Measurements from ENCODE around the gene F8. TPM values are rescaled to one million over a fixed set of nuclear protein-coding genes. Genes with fewer than 3 reads are reported as not detected.

The F8 gene
- total and polyA plus RNA-seq, 4 donors = 6.1 to 38.1 (median 7.6) TPM

DNA sequence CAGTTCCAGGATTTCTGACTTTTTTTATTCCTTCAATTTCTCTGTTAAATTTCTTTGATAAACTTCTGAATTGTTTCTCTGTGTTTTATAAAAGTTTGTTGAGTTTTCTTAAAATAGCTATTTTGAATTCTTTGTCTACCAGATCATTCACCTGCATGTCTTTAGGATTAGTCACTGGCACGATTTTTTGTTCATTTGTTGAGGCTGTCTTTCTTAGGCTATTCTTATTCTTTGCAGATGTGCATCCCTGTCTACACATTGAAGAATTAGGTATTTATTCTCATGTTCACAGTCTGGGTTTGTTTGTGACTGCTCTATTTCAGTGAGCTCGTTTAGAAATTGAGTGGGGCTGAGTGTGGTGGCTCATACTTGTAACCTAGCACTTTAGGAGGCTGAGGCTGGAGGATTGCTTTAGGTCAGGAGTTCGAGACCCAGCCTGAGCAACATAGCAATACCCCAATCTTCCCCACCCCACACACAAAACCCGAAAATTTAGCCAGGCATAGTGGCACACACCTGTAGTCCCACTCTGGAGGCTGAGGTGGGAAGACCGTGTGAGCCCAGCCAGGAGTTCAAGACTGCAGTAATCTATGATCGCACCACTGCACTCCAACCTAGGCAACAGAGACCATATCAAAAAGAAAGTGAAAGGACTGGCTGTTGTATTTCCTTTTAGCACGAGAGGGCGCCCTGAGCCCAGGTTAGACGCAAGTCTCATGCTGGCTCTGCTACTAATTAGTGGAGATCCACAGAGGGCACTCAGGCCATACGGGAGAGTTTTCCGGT is 42.0 kb downstream of the F8 start:
- WGBS, 2 donors = 13 to 25% methylated on average over 10 to 11 of the region's 11 CpGs
- no peaks in the 10 kb centered on the region for H3K36me3 ChIP-seq (ENCODE audit: control insufficient read depth in 4 of 4, insufficient read depth in 4 of 4, low read length in 4 of 4)
- no peaks in the 10 kb centered on the region for H3K4me1 ChIP-seq (ENCODE audit: control insufficient read depth in 5 of 5, insufficient read depth in 5 of 5, low read length in 5 of 5)
- peaks cover 0 to 5% (median 1%) of the 10 kb centered on the region in 4 donors for H3K9me3 ChIP-seq (ENCODE audit: control insufficient read depth in 4 of 4, insufficient read depth in 3 of 4, low read length in 3 of 4)
- no peaks in the 10 kb centered on the region for H3K27me3 ChIP-seq (ENCODE audit: control insufficient read depth in 3 of 3, insufficient read depth in 3 of 3, low read length in 2 of 3)
- H3K27ac ChIP-seq (ENCODE audit: low read depth in 1 of 2, low read length in 1 of 2) = no peak overlapping the region
- H3K9ac ChIP-seq (ENCODE audit: insufficient read depth in 1 of 2, low read length in 2 of 2) = peak overlapping the region in 1 of 2 donors; percentile 76
- TF ChIP-seq, protein P1, sequence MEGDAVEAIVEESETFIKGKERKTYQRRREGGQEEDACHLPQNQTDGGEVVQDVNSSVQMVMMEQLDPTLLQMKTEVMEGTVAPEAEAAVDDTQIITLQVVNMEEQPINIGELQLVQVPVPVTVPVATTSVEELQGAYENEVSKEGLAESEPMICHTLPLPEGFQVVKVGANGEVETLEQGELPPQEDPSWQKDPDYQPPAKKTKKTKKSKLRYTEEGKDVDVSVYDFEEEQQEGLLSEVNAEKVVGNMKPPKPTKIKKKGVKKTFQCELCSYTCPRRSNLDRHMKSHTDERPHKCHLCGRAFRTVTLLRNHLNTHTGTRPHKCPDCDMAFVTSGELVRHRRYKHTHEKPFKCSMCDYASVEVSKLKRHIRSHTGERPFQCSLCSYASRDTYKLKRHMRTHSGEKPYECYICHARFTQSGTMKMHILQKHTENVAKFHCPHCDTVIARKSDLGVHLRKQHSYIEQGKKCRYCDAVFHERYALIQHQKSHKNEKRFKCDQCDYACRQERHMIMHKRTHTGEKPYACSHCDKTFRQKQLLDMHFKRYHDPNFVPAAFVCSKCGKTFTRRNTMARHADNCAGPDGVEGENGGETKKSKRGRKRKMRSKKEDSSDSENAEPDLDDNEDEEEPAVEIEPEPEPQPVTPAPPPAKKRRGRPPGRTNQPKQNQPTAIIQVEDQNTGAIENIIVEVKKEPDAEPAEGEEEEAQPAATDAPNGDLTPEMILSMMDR (IDR thresholded peaks at IDR 0.05; ENCODE audit: control extremely low read depth, extremely low read depth) = peak; percentile 68
- no peak overlapping the region for H3K4me3 ChIP-seq
- DNase-seq (peak; percentile 75 to 82 (median 79)), ATAC-seq (ENCODE audit: insufficient read depth, low FRiP score) (peak; percentile 91)

DNA sequence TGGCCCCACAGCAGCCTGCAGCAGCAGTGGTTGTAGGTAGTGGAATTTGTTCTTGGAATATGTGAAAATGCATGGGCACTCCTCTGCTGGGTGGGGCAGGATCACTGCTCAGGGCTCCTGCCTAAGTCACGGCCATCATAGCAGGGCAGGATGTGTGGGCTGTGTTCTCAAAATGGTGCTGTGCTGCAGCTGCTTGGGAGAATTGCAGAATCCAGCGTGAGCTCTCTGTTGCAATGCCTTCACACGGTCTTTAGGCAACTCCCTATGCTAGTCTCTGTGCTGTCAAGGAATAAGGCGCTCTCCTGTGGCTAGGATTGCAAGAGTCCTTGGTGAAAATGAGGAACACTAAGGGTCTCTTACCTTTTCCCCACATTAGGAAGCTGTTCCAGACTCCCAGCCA is 42.9 kb downstream of the F8 start:
- no peak overlapping the region for H3K4me3 ChIP-seq
- TF ChIP-seq, protein P1 (IDR thresholded peaks at IDR 0.05; ENCODE audit: control extremely low read depth, extremely low read depth) = no peak
- H3K36me3 ChIP-seq (ENCODE audit: control insufficient read depth in 4 of 4, insufficient read depth in 4 of 4, low read length in 4 of 4) = no peaks in the 10 kb centered on the region
- WGBS, 2 donors = 51 to 61% methylated on average over 4 of the region's 4 CpGs
- no peaks in the 10 kb centered on the region for H3K27me3 ChIP-seq (ENCODE audit: control insufficient read depth in 3 of 3, insufficient read depth in 3 of 3, low read length in 2 of 3)
- H3K9ac ChIP-seq (ENCODE audit: insufficient read depth in 1 of 2, low read length in 2 of 2) = no peak overlapping the region
- no peak for DNase-seq
- no peaks in the 10 kb centered on the region for H3K4me1 ChIP-seq (ENCODE audit: control insufficient read depth in 5 of 5, insufficient read depth in 5 of 5, low read length in 5 of 5)
- no peak overlapping the region for H3K27ac ChIP-seq (ENCODE audit: low read depth in 1 of 2, low read length in 1 of 2)
- no peak for ATAC-seq (ENCODE audit: insufficient read depth, low FRiP score)
- H3K9me3 ChIP-seq (ENCODE audit: control insufficient read depth in 4 of 4, insufficient read depth in 3 of 4, low read length in 3 of 4) = peaks cover 0 to 5% (median 1%) of the 10 kb centered on the region in 4 donors

GRCh38 chrX:154968353-154968752 is 54.2 kb downstream of the F8 start:
- H3K4me1 ChIP-seq (ENCODE audit: control insufficient read depth in 5 of 5, insufficient read depth in 5 of 5, low read length in 5 of 5) = no peaks in the 10 kb centered on the region
- H3K4me3 ChIP-seq = no peak overlapping the region
- TF ChIP-seq, protein P1 (IDR thresholded peaks at IDR 0.05; ENCODE audit: control extremely low read depth, extremely low read depth) = no peak
- WGBS, 2 donors = 43 to 86% methylated on average over 2 of the region's 2 CpGs
- no peaks in the 10 kb centered on the region for H3K36me3 ChIP-seq (ENCODE audit: control insufficient read depth in 4 of 4, insufficient read depth in 4 of 4, low read length in 4 of 4)
- no peak for DNase-seq
- H3K9me3 ChIP-seq (ENCODE audit: control insufficient read depth in 4 of 4, insufficient read depth in 3 of 4, low read length in 3 of 4) = no peaks in the 10 kb centered on the region
- H3K9ac ChIP-seq (ENCODE audit: insufficient read depth in 1 of 2, low read length in 2 of 2) = no peak overlapping the region
- no peaks in the 10 kb centered on the region for H3K27me3 ChIP-seq (ENCODE audit: control insufficient read depth in 3 of 3, insufficient read depth in 3 of 3, low read length in 2 of 3)
- H3K27ac ChIP-seq (ENCODE audit: low read depth in 1 of 2, low read length in 1 of 2) = no peak overlapping the region
- no peak for ATAC-seq (ENCODE audit: insufficient read depth, low FRiP score)

Data from lung (tissue), 12 donors.